ENCODE results near the gene HDGFL3.

DNA sequence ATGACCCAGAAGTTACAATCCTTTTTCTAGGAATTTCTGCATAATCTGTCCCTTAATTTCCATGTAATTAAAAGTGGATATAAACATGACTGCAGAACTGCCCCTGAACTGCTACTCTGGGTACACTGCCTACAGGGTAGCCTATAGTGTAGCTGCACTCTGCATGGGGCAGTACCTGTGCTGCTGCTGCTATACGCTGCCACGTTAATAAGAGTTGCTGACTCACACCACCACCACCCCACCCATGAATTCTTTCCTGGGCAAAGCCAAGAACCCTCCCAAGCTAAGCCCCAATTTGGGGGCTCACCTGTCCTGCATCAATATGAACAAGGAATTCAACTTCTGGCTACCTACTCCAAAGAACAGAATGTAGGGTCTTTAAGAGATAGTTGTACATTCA is 13.9 kb downstream of the HDGFL3 start:
- TF ChIP-seq POLR2AphosphoS5 (IDR thresholded peaks at IDR 0.05) (no peak), POLR2A (IDR thresholded peaks at IDR 0.05) (no peak)
- TF ChIP-seq, protein P1, sequence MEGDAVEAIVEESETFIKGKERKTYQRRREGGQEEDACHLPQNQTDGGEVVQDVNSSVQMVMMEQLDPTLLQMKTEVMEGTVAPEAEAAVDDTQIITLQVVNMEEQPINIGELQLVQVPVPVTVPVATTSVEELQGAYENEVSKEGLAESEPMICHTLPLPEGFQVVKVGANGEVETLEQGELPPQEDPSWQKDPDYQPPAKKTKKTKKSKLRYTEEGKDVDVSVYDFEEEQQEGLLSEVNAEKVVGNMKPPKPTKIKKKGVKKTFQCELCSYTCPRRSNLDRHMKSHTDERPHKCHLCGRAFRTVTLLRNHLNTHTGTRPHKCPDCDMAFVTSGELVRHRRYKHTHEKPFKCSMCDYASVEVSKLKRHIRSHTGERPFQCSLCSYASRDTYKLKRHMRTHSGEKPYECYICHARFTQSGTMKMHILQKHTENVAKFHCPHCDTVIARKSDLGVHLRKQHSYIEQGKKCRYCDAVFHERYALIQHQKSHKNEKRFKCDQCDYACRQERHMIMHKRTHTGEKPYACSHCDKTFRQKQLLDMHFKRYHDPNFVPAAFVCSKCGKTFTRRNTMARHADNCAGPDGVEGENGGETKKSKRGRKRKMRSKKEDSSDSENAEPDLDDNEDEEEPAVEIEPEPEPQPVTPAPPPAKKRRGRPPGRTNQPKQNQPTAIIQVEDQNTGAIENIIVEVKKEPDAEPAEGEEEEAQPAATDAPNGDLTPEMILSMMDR (IDR thresholded peaks at IDR 0.05): no peak

Data from sigmoid colon (tissue), 4 donors.